Measurements from ENCODE around the gene DSCAML1.

The DSCAML1 gene

GRCh38 chr11:117654281-117655255 is 142.4 kb downstream of the DSCAML1 start:
- DNase-seq, result no peak

DNA sequence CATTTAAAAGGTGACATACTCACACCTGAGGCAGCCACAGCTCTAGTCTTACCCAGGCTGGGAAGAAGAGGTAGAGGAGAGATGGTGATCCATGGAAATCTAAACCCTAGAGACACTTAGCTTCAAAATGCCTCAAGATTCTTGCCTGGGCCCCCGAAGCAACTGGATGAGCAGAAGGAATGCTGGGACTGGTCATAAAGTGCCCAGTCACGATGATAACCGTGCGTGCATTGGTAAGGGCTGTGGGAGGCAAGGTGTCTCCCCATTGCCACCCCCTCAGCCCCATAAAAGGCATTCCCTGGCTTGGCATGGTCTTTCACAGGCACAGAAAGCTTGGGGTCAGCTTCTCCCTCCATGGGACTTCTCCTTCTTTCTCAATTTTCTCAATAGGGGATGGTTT is 144.5 kb downstream of the DSCAML1 start:
- DNase-seq, result no peak

DNA sequence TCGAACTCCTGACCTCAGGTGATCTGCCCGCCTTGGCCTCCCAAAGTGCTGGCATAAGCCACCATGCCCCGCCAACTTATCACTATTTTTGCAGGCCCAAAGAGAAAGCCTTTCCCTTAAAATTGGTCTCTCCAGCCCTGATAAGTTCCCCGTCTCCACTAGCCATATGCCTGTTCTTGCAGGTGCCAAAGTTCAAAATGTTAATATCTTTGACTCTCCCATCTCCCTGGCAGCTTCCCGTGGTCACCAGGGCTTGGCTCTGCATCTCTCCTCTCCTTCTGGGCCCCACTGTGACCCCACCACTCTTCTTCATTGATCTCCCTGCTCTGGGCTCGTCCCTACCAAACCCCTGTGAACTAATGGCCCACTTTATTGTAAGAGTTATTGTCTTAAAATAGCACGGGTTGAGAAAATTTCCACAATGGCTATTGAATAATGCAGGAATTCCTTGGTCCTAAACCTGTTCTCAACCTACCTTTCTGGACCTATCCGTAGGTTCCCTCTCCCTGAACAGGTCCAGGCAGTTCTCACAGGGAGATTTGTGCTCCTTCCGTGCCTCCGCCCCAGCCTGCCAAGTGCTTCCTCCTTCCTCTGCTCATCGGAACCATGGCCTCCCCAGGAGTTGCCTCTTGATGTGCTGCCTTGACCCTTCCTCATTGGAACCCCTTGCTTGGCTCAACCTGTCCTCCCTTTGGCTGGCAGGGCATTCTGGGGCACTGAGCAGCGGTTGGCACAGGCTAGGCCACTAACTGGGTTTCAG is 147.5 kb downstream of the DSCAML1 start:
- DNase-seq, result no peak

DNA sequence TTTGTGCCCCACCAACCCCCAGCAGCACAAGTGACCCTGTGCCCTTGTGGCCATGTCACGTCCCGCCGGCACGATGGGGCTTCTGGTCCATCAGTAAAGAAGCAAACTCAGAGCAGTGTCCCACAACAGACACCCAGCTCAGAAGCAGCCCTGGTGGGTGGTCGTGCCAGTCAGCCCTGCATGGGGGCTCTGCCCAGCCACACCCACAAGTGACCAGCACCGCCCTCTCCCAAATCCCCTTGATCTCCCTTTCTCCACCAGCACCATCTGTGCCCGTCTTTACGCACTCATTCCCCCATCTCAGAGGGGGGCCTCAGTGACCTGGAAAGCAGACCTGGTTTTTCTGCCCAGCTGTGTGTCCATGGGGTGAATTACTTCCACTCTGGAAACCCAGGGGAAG is 149.1 kb downstream of the DSCAML1 start:
- no peak for DNase-seq

- no peak for DNase-seq
Measured at GRCh38 chr11:117647207-117647606, 149.8 kb downstream of the DSCAML1 start.

DNA sequence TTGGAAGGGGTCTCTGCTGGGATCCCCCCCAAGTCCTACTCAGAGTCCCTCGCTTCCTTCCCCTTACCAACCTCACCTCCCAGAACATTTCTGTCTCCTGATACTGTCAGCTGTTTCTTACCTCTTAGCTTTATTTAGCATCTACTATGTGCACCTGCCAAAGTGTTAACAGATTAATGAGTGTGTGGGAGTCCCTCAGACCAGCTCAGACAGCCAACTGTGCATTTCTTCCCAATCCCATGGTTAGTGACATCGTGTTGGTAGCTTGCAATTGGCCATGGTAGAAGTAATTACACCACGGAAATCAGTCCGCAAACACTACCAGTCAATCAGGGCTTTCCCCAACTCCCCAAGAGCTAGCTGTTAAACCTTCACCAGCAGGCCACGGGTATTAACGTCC is 150.6 kb downstream of the DSCAML1 start:
- DNase-seq, result no peak

- no peak for DNase-seq
Measured at GRCh38 chr11:117644403-117645155, 152.4 kb downstream of the DSCAML1 start.

GRCh38 chr11:117643606-117644300 is 153.3 kb downstream of the DSCAML1 start:
- DNase-seq, result no peak

DNA sequence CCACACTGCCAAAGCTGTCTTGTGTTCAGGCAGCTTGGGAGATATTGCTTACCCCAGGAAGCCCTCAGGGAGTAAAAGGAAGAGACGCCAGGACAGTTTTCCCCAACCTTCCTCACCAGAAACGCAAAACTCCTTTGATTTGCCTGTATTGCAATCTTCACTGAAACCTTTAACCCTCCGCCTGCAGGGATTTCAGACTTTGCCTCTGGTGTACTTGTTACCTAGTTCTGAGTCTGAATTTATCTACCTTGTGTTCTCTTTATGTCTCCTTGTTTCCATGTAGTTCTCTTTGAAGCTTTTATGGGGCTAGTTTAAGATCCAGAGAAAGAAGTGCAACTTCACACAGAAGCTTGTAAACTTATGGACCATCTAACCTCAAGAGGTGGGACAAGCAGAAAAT is 154.2 kb downstream of the DSCAML1 start:
- DNase-seq, result no peak

- no peak for DNase-seq
Measured at GRCh38 chr11:117642396-117642795, 154.6 kb downstream of the DSCAML1 start.

- no peak for DNase-seq
Measured at GRCh38 chr11:117641008-117641915, 155.8 kb downstream of the DSCAML1 start.

DNA sequence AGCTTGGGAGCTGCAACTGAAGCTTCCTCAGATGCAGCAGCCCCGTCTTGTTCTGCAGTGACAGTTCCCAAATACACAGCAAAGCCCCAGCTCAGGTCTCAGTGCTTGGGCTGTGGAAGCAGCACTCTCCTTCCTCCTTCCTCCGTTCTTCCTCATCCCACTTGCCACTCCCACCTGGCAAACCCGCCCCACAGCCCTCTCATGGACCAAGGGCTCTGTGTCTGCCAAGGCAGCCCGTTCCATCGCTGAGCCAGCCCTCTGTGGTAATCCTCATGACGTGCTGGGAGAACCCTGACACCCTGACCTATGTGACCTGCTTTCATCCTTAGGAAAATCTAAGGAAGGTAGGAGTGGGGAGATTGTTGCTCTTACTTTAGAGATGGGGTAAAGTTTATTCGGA is 157.0 kb downstream of the DSCAML1 start:
- no peak for DNase-seq

DNA sequence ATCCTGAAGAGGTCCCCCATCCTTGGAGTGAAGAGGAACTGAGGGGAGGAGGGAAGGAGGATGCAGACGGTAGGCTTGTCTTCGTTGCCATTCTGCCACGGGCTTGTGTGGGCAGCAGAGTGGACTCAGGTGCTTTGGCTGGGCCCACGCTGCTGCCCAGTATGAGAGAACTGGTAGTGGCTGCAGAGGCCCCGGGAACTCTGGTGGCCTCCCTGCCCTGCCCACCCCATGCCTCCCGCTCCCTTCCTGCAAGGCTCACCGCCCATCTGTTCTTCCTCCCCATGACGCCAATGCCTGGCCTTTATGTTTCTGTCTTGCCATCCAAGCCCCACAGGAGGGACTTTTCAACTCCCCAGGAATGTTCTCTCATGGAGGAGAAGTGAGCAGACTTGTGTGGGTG is 157.4 kb downstream of the DSCAML1 start:
- DNase-seq, result no peak

- DNase-seq, result no peak
Measured at GRCh38 chr11:117638911-117639543, 158.0 kb downstream of the DSCAML1 start.

DNA sequence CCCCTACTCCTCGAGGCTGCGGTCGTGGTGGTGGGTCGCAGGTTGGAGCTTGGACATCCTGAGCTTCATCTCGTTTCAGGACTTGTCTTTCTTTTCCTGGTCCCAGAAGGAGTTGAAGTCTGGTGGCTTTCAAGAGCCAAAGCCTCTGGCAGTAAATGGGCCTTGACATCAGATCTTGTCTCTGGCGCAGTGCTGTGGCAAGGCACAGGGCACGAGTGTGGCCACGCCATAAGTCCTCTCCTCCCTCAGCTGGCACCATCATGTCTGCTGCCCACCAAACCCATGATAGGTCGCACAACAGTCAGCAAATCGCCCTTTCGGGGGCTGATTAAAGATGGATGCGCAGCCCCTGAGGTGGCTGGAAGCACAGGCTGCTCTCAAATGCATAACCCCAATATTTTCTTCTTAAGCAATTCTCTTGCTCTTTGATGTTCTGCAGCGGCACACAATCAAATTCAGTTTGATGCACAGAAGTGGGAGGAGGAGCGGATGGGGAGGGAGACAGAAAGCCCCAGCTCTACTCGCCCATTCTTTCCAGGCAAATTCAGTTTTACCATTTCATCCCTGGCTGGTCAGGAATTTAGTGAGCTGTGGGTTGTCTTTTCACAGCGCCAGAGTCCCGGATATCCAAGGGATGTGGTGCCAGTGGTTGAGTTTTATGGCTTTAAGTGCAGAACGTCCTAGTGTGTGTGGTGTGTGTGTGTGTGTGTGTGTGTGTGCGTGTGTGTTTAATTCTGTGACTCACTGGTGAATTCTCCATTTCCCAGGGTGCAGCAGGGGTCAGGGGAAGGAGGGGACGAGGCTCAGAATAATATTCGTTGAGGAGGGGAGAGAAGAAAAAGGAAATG is 162.0 kb downstream of the DSCAML1 start:
- no peak for DNase-seq

DNA sequence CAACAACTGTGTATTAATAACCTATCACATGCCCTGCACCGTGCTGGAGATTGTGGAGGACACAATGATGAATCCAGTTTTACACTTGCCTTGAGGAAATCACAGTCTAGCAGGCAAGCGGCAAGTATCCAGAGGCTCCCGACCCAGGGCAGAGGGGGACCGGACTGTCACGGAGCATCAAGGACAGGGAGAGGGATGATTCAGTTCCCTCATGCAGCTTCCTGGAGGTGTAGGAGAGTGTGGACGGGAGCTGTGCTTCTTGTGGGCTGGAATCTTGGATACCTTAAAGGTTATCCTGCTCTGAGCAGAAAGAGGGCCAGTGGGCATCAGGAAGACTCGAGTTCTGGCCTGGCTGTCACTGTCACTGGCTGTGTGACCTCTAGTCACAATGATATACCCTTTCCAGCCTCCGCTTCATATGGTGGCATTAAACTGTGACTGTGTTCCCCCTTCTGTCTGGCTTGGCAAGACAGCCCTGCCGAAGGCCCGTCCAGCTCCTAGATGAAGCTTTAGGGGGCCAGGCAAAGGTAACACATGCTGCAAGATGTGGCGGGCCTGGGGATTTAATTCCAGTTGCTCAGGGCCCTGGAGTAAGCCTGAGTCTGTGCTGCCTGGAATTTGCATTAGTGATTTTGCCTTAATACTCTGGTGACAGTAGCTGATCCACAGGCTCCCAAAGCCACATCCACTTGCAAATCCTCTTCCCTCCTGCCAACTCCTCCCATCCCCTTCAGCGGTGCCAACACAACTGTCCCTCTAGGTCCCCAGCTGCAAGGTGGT is 162.8 kb downstream of the DSCAML1 start:
- DNase-seq, result no peak

GRCh38 chr11:117633186-117633754 is 163.7 kb downstream of the DSCAML1 start:
- DNase-seq, result no peak

- DNase-seq, result no peak
Measured at GRCh38 chr11:117632306-117632705, 164.7 kb downstream of the DSCAML1 start.
